Left forelimb (tissue), 1 donor: ENCODE measurements around the gene FAM13C.

ENCODE experiments used
- DNase-seq: peaks from one replicate; pipeline ENCODE4 v3.0.0-alpha.2; 2018; ENCODE audit warnings: low spot score

The FAM13C gene

DNA sequence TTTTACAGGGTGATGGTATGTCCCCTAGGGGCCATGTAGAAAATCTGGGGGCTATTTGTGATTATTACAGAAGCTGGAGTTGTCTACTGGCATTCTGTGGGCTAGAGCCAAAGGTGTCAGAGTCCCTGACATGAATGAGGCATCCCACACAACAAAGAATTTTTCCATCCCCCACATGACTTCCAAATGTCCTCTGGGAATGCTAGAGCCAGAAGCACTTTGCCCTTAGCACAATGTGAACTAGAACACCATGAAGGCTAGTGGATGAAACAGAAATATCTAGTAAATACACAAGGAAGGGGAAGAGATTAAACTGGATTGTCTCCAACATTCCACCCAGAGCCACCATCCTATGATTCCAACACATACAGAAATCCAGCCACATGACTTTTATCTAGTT, 46.9 kb downstream of the FAM13C start:
- no peak for DNase-seq

- DNase-seq, result no peak
Observed at GRCh38 chr10:59314268-59314667, 48.1 kb downstream of the FAM13C start.

- no peak for DNase-seq
Observed at GRCh38 chr10:59312247-59312646, 50.1 kb downstream of the FAM13C start.

DNA sequence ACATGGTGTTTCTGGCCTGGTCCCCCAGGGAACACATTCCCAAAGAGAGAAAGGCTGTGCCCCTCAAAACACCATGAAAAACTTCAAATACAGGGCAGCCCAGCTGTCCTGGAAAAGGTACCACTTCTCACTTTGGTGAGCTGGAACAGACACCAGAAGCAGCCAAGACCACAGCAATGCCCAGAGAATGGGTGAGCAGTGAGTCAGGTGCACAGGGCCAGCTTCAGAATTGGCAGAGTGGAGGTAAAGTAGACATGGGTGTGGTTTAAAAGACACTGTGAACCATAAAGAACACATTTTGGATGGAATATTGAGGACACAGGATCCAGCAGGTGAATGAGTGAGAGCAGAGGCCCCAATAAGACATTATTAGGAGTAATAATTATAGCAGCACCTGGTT, 51.3 kb downstream of the FAM13C start:
- no peak for DNase-seq

DNA sequence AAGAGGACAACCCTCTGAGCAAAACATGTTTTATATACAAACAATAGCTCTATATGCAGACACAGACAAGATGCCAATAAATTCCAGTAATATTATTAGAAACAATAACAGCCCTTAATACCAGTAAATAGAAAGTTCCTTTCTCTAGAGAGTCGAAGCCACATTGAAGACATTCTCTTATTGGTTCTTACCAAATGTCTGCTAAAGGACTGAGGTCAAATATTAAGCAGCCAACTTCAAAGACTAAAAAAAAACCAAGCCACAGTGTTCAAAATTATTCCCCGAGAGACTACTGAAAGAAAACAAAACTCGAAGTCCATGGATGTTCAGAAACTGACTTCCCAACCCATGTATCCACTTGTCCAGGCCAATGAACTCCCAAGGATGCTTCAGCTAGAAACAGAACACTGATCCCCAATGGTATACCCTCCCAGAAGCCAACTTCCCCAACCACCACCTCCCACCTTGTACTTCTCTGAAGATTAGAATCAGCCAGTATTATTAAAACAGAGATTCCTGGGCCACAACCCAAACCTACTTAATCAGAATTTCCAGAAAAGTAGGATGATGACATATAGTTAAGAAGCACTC, 51.9 kb downstream of the FAM13C start:
- DNase-seq, result no peak

- no peak for DNase-seq
Observed at GRCh38 chr10:59304521-59305097, 57.7 kb downstream of the FAM13C start.

GRCh38 chr10:59303018-59303417, 59.3 kb downstream of the FAM13C start:
- DNase-seq, result no peak

- DNase-seq, result no peak
Observed at GRCh38 chr10:59302381-59302780, 60.0 kb downstream of the FAM13C start.

DNA sequence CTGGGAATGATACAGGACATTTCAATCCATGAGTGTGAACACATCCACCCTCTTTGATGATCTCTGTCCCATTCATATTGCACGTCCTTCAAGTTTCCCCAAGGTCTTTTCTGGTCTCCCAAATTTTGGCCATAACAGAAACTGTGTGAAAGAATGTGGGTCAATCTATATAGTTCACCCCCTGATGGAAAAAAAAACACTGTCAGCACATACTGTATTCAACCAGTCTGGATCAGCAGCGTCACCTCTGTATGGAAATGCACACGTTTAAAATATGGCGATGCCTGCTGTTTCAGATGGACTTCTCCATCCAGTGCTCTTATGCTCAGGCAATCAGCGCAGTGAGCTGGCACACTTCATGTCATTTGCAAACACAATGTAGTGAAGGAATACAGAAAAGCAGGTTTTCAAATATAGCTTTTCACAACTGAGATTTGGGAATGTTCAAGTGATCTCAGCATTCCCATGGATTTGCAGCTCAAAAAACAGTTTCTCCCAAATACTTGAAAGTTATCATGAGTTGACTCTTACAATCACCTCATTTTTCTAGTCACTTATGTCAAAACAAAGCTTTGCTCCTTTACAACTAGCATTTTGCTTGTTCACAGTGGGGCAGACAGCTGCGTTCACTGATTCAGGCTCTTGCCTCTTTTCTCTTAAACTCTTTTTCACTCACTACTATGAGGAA, 61.1 kb downstream of the FAM13C start:
- no peak for DNase-seq

DNA sequence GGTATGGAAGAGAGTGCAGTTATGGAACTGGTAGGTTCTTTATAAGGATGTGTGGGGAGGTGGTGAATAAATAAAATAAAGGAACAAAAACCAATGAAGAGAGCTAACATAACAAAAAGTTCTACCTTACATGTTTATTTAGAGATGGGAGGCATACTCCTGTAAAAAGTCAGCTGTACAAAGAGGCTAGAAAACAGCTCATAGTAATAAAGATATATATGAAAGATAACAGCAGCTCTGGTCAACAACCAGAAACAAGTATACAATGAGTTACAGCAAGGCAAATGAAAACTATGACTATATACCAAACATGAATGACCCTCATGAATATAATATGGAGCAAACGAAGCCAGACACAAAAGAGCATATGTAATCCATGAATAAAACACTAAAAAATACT, 62.0 kb downstream of the FAM13C start:
- DNase-seq, result no peak

- no peak for DNase-seq
Observed at GRCh38 chr10:59299933-59300332, 62.4 kb downstream of the FAM13C start.

DNA sequence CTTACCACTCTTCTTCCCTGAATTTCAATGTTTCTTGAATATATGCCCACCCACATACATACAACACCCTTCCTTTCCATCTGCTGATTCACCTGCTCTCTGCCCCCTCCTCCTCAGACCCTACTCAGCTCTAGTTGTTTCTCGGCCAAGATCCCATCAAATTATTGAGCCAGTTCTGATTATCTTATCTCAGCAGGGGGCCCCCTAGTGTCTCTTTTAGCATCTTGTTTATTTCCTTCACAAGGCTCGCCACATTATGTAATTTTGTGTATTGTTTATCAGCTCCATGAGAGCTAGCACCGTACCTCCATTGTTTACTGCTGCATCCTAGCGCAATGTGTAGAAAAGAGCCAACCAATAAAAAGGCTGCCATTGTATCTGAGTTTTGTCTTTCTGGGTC, 71.9 kb downstream of the FAM13C start:
- no peak for DNase-seq

GRCh38 chr10:59289853-59290252, 72.5 kb downstream of the FAM13C start:
- DNase-seq, result no peak

- DNase-seq, result no peak
Observed at GRCh38 chr10:59287587-59288255, 74.6 kb downstream of the FAM13C start.

DNA sequence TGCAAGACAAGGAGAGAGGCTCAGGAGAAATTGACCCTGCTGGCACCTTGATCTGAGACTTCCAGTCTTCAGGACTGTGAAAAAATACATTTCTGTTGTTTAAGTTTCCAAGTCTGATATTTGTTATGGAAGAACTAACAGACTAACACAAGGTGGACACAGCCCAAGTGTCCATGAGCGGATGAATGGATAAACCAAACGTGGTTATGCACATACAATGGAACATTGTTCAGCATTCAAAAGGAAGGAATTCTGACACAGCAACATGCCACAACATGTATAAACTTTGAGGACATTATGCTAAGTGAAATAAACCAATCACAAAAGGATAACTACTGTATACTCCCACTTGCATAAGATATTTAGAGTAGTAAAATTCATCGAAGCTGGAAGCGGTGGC, 76.5 kb downstream of the FAM13C start:
- no peak for DNase-seq

DNA sequence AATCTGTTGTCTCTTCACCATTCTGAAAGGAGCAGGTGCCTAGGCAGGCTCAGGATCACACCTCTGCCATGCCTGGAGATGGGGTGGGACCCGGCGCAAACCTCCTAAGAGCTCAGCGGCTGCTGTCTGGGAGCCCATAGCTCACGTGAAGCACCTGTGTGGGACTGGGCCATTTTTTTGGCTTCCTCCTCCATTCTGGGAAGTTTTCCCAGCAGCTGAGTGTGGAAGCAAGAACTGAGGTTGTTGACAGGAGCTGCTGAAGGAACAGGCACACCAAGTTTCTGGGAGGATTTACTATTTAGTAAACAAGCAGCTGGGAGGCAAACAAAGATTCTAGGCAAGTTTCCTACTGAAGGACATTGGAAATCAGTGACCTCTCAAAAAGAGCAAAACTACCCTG, 77.3 kb downstream of the FAM13C start:
- DNase-seq, result no peak

- DNase-seq, result no peak
Observed at GRCh38 chr10:59284118-59284975, 78.0 kb downstream of the FAM13C start.

DNA sequence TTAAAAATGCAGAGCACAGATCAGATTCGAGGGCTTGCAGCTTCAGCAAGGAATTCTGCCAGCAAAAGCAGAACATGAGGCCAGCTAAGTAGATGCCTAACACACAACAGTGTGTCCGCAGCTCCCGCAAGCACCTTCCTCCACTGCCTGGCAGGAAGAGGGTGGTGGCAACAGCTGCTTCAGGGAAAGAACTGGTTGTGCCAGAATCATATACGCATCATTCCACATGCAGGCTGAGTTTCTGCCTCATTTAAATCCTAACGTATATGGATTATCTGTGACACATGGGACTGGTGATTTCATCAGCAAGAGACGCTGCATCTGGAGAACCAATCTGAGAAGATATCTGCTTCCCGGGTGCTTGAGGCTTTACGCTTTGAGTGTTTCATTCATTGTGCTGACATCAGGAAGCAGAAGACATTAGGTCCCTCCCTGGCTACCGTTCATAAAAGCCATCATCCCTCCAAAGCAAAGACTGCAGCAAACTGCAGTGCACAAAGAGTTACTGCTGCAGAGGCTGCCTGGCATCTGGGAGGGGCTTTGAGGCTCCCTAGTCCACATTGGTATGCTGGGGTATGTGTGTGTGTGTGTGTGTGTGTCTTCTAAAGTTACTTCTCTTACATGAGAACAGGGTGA, 78.8 kb downstream of the FAM13C start:
- DNase-seq, result no peak

- DNase-seq, result no peak
Observed at GRCh38 chr10:59281861-59282260, 80.5 kb downstream of the FAM13C start.

DNA sequence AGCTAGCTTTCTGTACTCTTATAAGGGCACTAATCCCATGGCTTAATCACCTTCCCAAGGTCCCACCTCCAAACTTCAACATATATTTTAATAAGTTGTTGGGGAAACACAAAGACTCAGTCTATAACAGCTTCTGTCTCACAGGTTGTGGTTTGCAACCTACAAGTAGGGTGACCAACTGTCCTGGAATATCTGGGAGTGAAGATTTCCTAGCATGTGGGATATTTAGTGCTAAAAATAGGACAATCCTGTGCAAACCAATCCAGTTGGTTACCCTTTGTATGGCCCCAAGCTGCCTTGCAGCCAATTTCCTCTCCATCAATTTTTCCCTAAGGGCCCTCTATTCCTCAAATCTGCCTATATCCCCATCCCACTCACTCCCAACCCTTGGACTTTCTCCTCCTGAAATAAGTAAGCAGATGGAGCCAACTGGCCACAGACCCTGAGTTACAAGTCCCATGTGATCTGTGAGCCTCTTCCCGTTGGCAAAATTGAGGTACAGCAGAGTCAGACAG, 82.3 kb downstream of the FAM13C start:
- no peak for DNase-seq

DNA sequence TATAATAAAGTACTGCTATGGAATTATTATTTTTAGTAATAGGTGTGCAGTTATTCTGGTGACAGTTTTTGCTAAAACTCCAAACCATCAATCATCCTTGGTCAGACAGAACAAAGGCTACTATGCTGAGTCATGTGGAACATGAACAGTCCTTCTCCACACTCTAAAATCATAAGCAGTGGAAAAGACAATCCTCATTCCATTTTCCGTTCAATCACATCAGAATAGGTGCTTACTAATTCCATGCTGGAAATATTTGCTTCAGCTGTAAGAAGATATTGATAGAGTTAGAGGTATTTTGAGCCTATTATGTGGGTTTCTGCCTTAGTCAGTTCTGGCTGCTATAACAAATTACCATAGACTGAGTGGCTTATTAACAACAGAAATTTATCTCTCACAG, 82.9 kb downstream of the FAM13C start:
- no peak for DNase-seq

DNA sequence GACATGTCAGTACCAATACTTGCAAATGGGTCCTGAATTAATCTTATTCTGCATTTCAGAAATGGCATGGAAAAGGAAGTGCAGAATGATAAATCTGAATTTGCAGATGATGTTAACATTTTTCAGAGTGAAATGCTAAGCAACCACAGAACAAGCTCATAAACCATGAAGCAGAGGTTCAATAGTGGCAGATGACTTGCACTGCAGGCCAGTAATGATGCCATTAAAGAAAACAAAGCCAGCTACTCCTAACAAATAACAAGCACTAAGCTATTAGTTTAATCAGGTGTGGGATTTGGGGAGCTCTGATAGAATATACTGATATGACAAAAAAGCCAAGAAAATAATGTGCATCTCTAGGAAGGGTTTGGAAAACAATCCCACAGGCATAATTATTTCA, 85.4 kb downstream of the FAM13C start:
- DNase-seq, result no peak
